ENCODE measurements around the gene GAPT.
"Not testable (repeated sequence)": the region's sequence is repeated elsewhere in the genome, so short reads cannot be mapped to it uniquely, and the experiment has no call there.

Gene GAPT

DNA sequence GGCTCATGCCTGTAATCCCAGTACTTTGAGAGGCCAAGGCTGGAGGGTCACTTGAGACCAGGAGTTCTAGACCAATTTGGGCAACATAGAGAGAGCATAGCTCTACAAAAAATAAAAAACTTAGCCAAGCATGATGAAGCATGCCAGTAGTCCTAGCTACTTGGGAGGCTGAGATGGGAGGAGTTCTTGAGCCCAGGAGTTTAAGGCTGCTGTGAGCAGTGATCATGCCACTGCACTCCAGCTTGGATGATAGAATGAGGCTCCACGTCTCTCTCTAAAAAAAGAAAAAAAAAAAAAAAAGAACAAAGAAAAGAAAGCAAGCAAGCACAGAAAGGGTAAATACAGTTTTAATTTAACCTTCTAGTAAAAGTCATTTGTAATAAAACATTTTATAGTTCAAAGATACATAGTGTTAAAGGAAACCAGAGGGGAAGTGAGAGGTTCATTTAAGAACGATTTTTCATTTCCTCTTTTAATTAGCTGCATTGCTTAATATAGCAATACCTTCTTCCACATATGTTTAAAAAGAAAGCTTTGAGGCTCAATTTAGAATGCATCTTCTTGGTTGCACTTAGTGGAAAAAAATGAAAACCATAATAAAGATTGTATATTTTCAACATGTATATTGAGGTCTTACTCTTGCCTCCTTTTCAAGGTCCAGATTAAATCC, 14.9 kb downstream of the GAPT start:
- no peak for DNase-seq

GRCh38 chr5:58507715-58508114, 16.5 kb downstream of the GAPT start:
- DNase-seq, result no peak

GRCh38 chr5:58517198-58517597, 26.0 kb downstream of the GAPT start:
- no peak for DNase-seq

DNA sequence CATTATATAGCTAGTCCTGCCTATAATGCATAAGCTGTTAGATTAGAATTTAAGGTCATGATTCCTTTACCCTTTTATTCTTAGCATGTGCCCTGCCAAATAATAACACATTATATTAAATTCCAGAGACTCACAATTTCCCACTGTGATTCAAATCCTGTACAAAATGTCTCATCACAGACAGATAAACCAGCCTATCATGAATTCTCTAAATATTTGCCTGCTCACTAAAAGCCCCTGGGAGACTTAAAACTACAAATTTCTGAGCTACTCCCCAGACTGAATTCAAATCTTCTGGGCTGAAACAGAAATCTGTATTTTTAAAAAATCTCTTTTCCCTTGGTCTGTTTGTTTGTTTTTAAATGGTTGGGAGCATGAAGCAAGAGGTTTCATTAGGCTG, 32.7 kb downstream of the GAPT start:
- no peak for DNase-seq

DNA sequence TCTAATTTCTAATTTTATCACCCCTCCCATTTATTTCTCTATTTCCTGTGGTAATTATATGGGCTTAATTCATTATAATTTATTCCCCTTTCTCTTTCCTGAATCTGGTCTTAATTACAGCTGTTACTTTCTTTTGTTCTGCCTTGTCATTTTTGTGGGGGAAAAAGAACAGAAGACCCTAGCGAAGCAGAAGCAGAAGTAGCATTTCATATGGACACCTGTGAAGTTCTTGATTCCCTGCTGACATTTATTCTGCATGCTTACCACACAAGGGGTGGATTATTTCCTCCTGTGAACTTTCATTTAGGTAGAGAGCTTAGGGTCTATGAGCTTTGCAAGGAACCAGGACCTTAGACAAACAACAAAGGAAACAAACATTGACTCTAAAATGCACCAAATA, 33.3 kb downstream of the GAPT start:
- no peak for DNase-seq

- no peak for DNase-seq
Observed at GRCh38 chr5:58530942-58531490, 39.8 kb downstream of the GAPT start.

- DNase-seq, result not testable (repeated sequence)
Observed at GRCh38 chr5:58541935-58542334, 50.7 kb downstream of the GAPT start.

DNA sequence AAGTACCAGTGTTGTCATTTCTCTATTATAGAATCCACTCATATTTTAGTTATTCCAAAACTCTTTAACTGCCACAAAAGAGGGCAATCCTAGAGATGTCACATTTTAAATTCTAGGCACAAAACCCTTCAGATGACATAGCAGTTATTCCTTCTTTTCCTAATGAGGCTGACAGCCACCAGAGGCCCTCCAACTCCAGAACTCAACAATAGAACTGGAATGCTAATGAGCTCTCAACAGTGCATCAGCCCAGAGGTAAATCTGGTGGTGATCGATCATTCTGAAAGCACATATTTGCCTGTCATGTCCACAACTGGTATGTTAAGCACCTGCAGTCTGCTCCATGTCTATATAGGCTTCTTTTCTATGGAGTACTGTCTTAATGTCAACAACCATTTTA, 51.5 kb downstream of the GAPT start:
- DNase-seq, result no peak

GRCh38 chr5:58543723-58544122, 52.5 kb downstream of the GAPT start:
- no peak for DNase-seq

DNA sequence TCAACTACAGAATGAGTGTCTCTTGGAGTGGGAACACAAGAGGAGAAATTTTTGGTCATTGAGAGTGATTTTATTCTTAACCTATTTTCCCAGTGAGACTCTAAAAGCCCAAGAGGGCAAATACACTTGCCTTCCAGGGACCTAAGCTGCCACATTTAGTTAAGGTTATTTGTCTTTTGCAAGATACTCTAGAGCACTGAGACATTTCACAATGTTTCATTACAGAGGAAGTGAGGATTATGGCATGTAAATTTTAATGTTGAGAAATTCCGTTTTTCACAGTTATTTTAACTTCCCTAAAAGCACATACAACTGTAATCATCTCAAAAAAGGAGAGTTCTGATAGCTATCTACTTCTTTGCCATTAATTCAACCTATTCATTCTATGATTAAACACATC, 53.0 kb downstream of the GAPT start:
- DNase-seq, result no peak

- no peak for DNase-seq
Observed at GRCh38 chr5:58544926-58545325, 53.7 kb downstream of the GAPT start.

GRCh38 chr5:58545912-58546311, 54.7 kb downstream of the GAPT start:
- DNase-seq, result no peak
